Neuronal stem cell (in vitro differentiated cells): Measurements from ENCODE around the gene USP14. TPM values are rescaled to one million over a fixed set of nuclear protein-coding genes. Genes with fewer than 3 reads are reported as not detected.
"Not testable (repeated sequence)": the region's sequence is repeated elsewhere in the genome, so short reads cannot be mapped to it uniquely, and the experiment has no call there.

Experiments used
- DNase-seq: peaks from one replicate; pipeline ENCODE4 v3.0.0-alpha.2; 2013; ENCODE audit warnings: low spot score
- H2AFZ ChIP-seq: one replicate; pipeline ENCODE4 v1.6.1; 2013; ENCODE audit warnings: mild to moderate bottlenecking, low read length, inconsistent platforms
- H2AK5ac ChIP-seq: 2 replicates; pipeline ENCODE4 v1.6.1; 2013; ENCODE audit warnings: low read depth, mild to moderate bottlenecking, inconsistent platforms, low read length, moderate library complexity, mixed read lengths
- H2BK120ac ChIP-seq: 2 replicates; pipeline ENCODE4 v1.6.1; 2013; ENCODE audit warnings: low read depth, mild to moderate bottlenecking, inconsistent platforms, low read length, moderate library complexity, mixed read lengths
- H2BK12ac ChIP-seq: one replicate; pipeline ENCODE4 v1.6.1; 2013; ENCODE audit warnings: low read length, inconsistent platforms
- H2BK15ac ChIP-seq: 2 replicates; pipeline ENCODE4 v1.6.1; 2013; ENCODE audit warnings: mild to moderate bottlenecking, low read length, inconsistent platforms, mixed read lengths
- H2BK5ac ChIP-seq: one replicate; pipeline ENCODE4 v1.6.1; 2013; ENCODE audit warnings: inconsistent platforms, mild to moderate bottlenecking, low read length, moderate library complexity
- H3K14ac ChIP-seq: one replicate; pipeline ENCODE4 v1.6.1; 2013; ENCODE audit warnings: low read length, inconsistent platforms
- H3K18ac ChIP-seq: 2 replicates; pipeline ENCODE4 v1.6.1; 2013; ENCODE audit warnings: low read length, inconsistent platforms
- H3K23ac ChIP-seq: 2 replicates; pipeline ENCODE4 v1.6.1; 2013; ENCODE audit warnings: low read depth, mild to moderate bottlenecking, mixed read lengths, low read length, inconsistent platforms; ENCODE audit not compliant: poor library complexity
- H3K27ac ChIP-seq: replicated peaks from 3 replicates; pipeline ENCODE4 v1.5.1; 2013; ENCODE audit warnings: low read length, inconsistent platforms
- H3K27me3 ChIP-seq, 3 experiments: 2 replicates each; pipeline ENCODE4 v1.6.1; 2013; ENCODE audit warnings: low read length in 3 of 3, mild to moderate bottlenecking in 2 of 3, inconsistent platforms in 1 of 3, low read depth in 1 of 3, mixed read lengths in 1 of 3, moderate library complexity in 1 of 3; ENCODE audit not compliant: control insufficient read depth in 3 of 3, insufficient read depth in 3 of 3
- H3K36me3 ChIP-seq, 2 donors: replicated peaks in 1 of 2; 2 replicates each; pipeline ENCODE4 v1.6.1; 2013; ENCODE audit warnings: low read length in 2 of 2; ENCODE audit not compliant: control insufficient read depth in 2 of 2, insufficient read depth in 2 of 2
- H3K4ac ChIP-seq: 2 replicates; pipeline ENCODE4 v1.6.1; 2013; ENCODE audit warnings: inconsistent platforms, mild to moderate bottlenecking, low read length, moderate library complexity
- H3K4me1 ChIP-seq, 2 donors: 1 replicate in 1 of 2; 2 replicates in 1 of 2; pipeline ENCODE4 v1.6.1; 2013; ENCODE audit warnings: low read length in 2 of 2, low read depth in 1 of 2; ENCODE audit not compliant: control insufficient read depth in 2 of 2, insufficient read depth in 1 of 2
- H3K4me2 ChIP-seq: one replicate; pipeline ENCODE4 v1.6.1; 2013; ENCODE audit warnings: mild to moderate bottlenecking, low read length, inconsistent platforms; ENCODE audit not compliant: insufficient read depth, poor library complexity, severe bottlenecking
- H3K4me3 ChIP-seq, 2 donors: 2 replicates each; pipeline ENCODE4 v1.5.1; 2013; ENCODE audit warnings: low read length in 2 of 2, mild to moderate bottlenecking in 2 of 2, inconsistent platforms in 1 of 2, moderate library complexity in 1 of 2
- H3K79me1 ChIP-seq: one replicate; pipeline ENCODE4 v1.6.1; 2013; ENCODE audit warnings: low read depth, mild to moderate bottlenecking, inconsistent platforms, low read length, moderate library complexity
- H3K9ac ChIP-seq: one replicate; pipeline ENCODE4 v1.6.1; 2013; ENCODE audit warnings: mild to moderate bottlenecking, low read depth, low read length, inconsistent platforms; ENCODE audit not compliant: poor library complexity
- H3K9me3 ChIP-seq, 2 donors: replicated peaks in 1 of 2; 2 replicates each; pipeline versions ENCODE3 to v1.6.1; 2013; ENCODE audit warnings: low read length in 2 of 2, mild to moderate bottlenecking in 2 of 2, inconsistent platforms in 1 of 2, low read depth in 1 of 2, mixed read lengths in 1 of 2, moderate library complexity in 1 of 2; ENCODE audit not compliant: control insufficient read depth in 2 of 2, insufficient read depth in 1 of 2
- H4K8ac ChIP-seq: one replicate; pipeline ENCODE4 v1.6.1; 2013; ENCODE audit warnings: low read depth, mild to moderate bottlenecking, inconsistent platforms, low read length, moderate library complexity
- H4K91ac ChIP-seq: one replicate; pipeline ENCODE4 v1.6.1; 2013; ENCODE audit warnings: low read length, low read depth, mild to moderate bottlenecking, inconsistent platforms; ENCODE audit not compliant: poor library complexity
- WGBS, 2 donors: extraction: QIAGEN DNeasy Blood & Tissue Kit; methylation state at CpG; one replicate each; pipeline ENCODE4 v1.1.7; 2013; ENCODE audit warnings: missing lambda C conversion rate in 2 of 2, mixed read lengths in 1 of 2; ENCODE audit not compliant: insufficient read length in 2 of 2, insufficient replicate concordance in 1 of 2; ENCODE audit errors: extremely low coverage in 2 of 2; 5-methylcytosine and 5-hydroxymethylcytosine counted together
- polyA plus RNA-seq, 2 experiments: library from polyadenylated mRNA; stranded (reverse); fragments of 200-250 nt; gene quantifications; one replicate each; pipeline ENCODE4 v1.2.3, GENCODE V29; 2013

USP14 gene
- 34.9 TPM for polyA plus RNA-seq (2013, experiment 1 of 2)
- 33.9 TPM for polyA plus RNA-seq (2013, experiment 2 of 2)

DNA sequence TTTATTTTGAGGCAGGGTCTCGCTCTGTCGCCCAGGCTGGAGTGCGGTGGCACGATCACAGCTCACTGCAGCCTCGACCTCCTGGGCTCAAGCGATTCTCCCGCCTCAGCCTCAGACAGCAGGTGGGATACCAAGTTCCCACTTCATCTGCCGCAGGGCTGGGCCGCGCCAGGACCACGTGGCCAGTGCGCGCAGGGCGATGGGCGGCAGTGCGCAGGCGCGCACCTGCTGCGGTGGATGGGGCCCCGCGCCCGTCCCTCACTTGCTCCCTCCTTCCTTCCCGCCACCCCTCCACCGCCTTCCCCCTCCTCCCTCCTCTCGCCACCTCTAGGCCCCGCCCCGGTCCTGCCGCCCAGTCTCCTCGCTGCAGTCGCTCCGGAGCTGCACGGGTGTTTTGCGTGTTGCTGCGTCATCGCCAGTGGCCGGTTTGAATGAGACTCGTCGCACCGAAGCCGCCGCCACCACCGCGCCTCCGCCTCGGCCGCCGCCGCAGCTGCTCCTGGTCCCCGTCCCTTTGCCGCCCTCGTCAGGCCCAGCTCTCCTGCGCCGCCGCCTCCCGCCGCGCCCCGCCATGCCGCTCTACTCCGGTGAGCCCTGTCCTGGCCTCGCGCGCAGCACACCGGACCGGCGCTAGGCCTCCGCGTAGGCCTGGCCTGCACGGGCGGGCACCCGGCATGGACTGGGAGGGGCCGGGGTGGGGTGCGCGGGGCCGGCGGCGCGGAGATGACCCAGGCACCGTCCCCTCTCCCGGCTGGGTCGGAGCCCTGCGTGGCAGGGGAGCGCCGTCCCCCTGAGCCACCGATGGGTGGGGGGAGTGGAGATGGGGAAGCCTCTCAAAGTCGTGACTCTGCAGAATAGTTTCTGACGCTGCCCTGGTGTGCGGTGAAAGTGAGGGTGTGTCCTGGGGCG, at the start of gene USP14:
Gene USP14 (plus strand): TSS at position 430 of the 909 bp plus-strand sequence. CDS start 142 bp downstream, at position 572.
- Histone ChIP-seq H2BK120ac (no peak within 1 kb of the TSS), H2BK5ac (no peak within 1 kb of the TSS), H2BK12ac (peak within 1 kb of the TSS; percentile 22), H3K9me3 (no peaks in the 10 kb centered on the region), H3K27me3 (no peaks in the 10 kb centered on the region), H3K27ac (peak within 1 kb of the TSS; percentile 64), H3K18ac (peak within 1 kb of the TSS; percentile 97), H3K79me1 (no peaks in the 10 kb centered on the region), H4K91ac (no peak within 1 kb of the TSS), H3K23ac (peak within 1 kb of the TSS; percentile 99), H2BK15ac (peak within 1 kb of the TSS; percentile 67), H3K4ac (no peak within 1 kb of the TSS), H4K8ac (no peak within 1 kb of the TSS), H3K4me1 (no peaks in the 10 kb centered on the region), H3K36me3 (peaks cover 1 to 32% of the 10 kb centered on the region in 2 donors), H3K4me2 (peak within 1 kb of the TSS; percentile 73), H2AFZ (peak within 1 kb of the TSS; percentile 95), H3K14ac (no peak within 1 kb of the TSS), H3K9ac (peak within 1 kb of the TSS; percentile 99), H3K4me3 (peak within 1 kb of the TSS; percentile 100), H2AK5ac (peak within 1 kb of the TSS; percentile 88)
- WGBS, 2 donors, result no CpG with 5 or more reads among the region's 89 CpGs
- peak; percentile 93 for DNase-seq

DNA sequence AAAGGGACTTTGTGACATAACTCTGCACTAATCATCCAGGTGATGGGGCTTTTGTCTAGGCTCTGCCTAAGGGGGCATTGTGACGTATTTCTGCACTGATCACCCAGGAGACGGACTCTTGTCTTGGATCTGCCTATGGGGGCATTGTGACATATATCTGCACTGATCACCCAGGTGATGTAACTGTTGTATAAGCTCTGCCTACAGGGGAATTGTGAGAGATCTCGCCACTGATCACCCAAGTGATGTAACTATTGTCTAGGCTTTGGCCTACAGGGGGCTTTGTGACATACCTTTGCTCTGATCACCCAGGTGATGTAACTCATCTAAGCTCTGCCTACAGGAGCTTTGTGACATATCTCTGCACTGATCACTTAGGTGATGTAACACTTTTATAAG, 49.7 kb upstream of the USP14 start:
- H3K27me3 ChIP-seq, H4K8ac ChIP-seq, DNase-seq, H2BK12ac ChIP-seq, H3K79me1 ChIP-seq, H3K9me3 ChIP-seq, H3K4me3 ChIP-seq, H3K4me2 ChIP-seq, H3K4ac ChIP-seq, H4K91ac ChIP-seq, H3K36me3 ChIP-seq, H3K18ac ChIP-seq, H3K27ac ChIP-seq, H2BK120ac ChIP-seq, H3K4me1 ChIP-seq, H2BK15ac ChIP-seq, H2AK5ac ChIP-seq, H3K14ac ChIP-seq, H3K23ac ChIP-seq, H3K9ac ChIP-seq, H2AFZ ChIP-seq, H2BK5ac ChIP-seq: not testable (repeated sequence)
- no CpG with 5 or more reads among the region's 3 CpGs for WGBS, 2 donors

DNA sequence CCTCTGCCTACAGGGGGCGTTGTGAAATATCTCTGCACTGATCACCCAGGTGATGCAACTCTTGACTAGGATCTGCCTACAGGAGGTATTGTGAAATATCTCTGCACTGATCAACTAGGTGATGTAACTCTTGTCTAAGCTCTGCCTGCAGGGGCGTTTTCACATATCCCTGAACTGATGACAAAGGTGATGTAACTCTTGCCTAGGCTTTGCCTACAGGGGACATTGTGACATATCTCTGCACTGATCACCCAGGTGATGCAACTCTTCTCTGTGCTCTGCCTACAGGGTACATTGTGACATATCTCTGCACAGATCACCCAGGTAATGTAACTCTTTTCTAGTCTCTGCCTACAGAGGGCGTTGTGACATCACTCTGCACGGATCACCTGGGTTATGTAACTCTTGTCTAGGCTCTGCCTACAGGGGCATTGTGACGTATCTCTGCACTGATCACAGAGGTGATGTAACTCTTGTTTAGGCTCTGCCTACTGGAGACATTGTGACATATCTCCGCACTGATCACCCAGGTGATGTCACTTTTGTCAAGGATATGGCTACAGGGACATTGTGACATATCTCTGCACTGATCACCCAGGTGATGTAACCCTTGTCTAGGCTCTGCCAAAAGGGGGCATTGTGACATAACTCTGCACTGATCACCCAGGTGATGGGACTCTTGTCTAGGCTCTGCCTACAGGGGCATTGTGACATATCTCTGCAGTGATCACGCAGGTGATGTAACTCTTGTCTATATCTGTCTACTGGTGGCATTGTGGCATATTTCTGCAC, 49.0 kb upstream of the USP14 start:
- not testable (repeated sequence) for H2BK5ac ChIP-seq, H3K4ac ChIP-seq, H3K18ac ChIP-seq, H2BK15ac ChIP-seq, H2BK12ac ChIP-seq, H3K4me1 ChIP-seq, H4K8ac ChIP-seq, DNase-seq, H2AK5ac ChIP-seq, H4K91ac ChIP-seq, H3K9me3 ChIP-seq, H3K27me3 ChIP-seq, H3K79me1 ChIP-seq, H3K9ac ChIP-seq, H3K4me2 ChIP-seq, H2AFZ ChIP-seq, H3K36me3 ChIP-seq, H3K27ac ChIP-seq, H2BK120ac ChIP-seq, H3K4me3 ChIP-seq, H3K23ac ChIP-seq, H3K14ac ChIP-seq
- WGBS, 2 donors, result no CpG with 5 or more reads among the region's 7 CpGs

DNA sequence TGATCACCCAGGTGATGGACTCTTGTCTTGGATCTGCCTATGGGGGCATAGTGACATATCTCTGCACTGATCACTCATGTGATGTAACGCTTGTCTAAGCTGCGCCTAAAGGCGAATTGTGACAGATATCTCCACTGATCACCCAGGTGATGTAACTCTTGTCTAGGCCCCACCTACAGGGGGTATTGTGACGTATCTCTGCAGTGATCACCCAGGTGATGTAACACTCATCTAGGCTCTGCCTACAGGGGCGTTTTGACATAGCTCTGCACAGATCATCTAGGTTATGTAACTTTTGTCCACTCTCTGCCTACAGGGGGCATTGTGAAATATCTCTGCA, 48.5 kb upstream of the USP14 start:
- H2BK12ac ChIP-seq, H3K4me2 ChIP-seq, H2AFZ ChIP-seq, H3K18ac ChIP-seq, H2BK5ac ChIP-seq, H2BK15ac ChIP-seq, H3K4me3 ChIP-seq, H3K23ac ChIP-seq, H3K9ac ChIP-seq, H4K8ac ChIP-seq, DNase-seq, H2AK5ac ChIP-seq, H3K14ac ChIP-seq, H3K4me1 ChIP-seq, H3K79me1 ChIP-seq, H3K27ac ChIP-seq, H3K9me3 ChIP-seq, H3K36me3 ChIP-seq, H3K4ac ChIP-seq, H2BK120ac ChIP-seq, H3K27me3 ChIP-seq, H4K91ac ChIP-seq: not testable (repeated sequence)
- no CpG with 5 or more reads among the region's 5 CpGs for WGBS, 2 donors
